Calu3 (cell line): ENCODE data around the gene NR4A3. TPM values are rescaled to one million over a fixed set of nuclear protein-coding genes. Genes with fewer than 3 reads are reported as not detected.

Experiments
- BruUV-seq: library from RNA; stranded (reverse); fragments of 400-500 nt; replicated peaks from 2 replicates; lab custom pipeline; 2021; lab: Mats Ljungman, UMichigan
- CTCF ChIA-PET: fragments of 300-600 bp; sonication (Branson Sonifier 250); formaldehyde crosslinking; loops from one replicate; lab custom pipeline; 2022; ENCODE audit warnings: antibody characterized with exemption; lab: Charles Lee
- DNase-seq: peaks from one replicate; pipeline ENCODE4 v3.0.0; 2022
- H3K27ac Mint-ChIP-seq: one replicate; pipeline ENCODE4 v1.8.0; 2022; ENCODE audit warnings: mixed read lengths; ENCODE audit not compliant: unreplicated experiment
- H3K27me3 Mint-ChIP-seq: one replicate; pipeline ENCODE4 v1.8.0; 2022; ENCODE audit warnings: mixed read lengths; ENCODE audit not compliant: unreplicated experiment
- H3K36me3 Mint-ChIP-seq: one replicate; pipeline ENCODE4 v1.8.0; 2022; ENCODE audit warnings: mild to moderate bottlenecking, moderate library complexity, mixed read lengths; ENCODE audit not compliant: insufficient read depth, unreplicated experiment
- H3K4me1 Mint-ChIP-seq: one replicate; pipeline ENCODE4 v1.8.0; 2022; ENCODE audit warnings: mild to moderate bottlenecking, low read depth, mixed read lengths; ENCODE audit not compliant: unreplicated experiment
- H3K4me3 Mint-ChIP-seq: one replicate; pipeline ENCODE4 v1.8.0; 2022; ENCODE audit warnings: mild to moderate bottlenecking, low read depth, moderate library complexity, mixed read lengths; ENCODE audit not compliant: unreplicated experiment
- H3K9me3 Mint-ChIP-seq: one replicate; pipeline ENCODE4 v1.8.0; 2022; ENCODE audit warnings: low read depth, mixed read lengths; ENCODE audit not compliant: unreplicated experiment
- CTCF ChIP-seq: fragments of 200-600 bp; IDR thresholded peaks from one replicate; pipeline ENCODE4 v1.8.0; 2022; ENCODE audit warnings: antibody characterized with exemption; ENCODE audit not compliant: unreplicated experiment
- intact Hi-C: fragments of 100-400 bp; cut with micrococcal nuclease; formaldehyde crosslinking; loops from one replicate; pipeline ENCODE4 v1.10.0; 2022; ENCODE audit not compliant: unreplicated experiment
- total RNA-seq: library from RNA; stranded (reverse); gene quantifications from 2 replicates; pipeline ENCODE4 v1.2.3, GENCODE V29; 2022

The NR4A3 gene
- total RNA-seq, 1 experiment from 2014 or later = 0.21 TPM

- Mint-ChIP-seq H3K27ac (no peak overlapping the region), H3K9me3 (no peaks in the 10 kb centered on the region), H3K4me3 (no peak overlapping the region), H3K4me1 (no peaks in the 10 kb centered on the region), H3K36me3 (no peaks in the 10 kb centered on the region), H3K27me3 (no peaks in the 10 kb centered on the region)
- TF ChIP-seq CTCF = no peak
- CTCF ChIA-PET = no interaction called here
- intact Hi-C loops = no loop called here
- no peak for DNase-seq
- no TSS peak for BruUV-seq
Measured at GRCh38 chr9:99867968-99868367, 46.3 kb downstream of the NR4A3 start.

- TF ChIP-seq CTCF = no peak
- no peaks in the 10 kb centered on the region for H3K4me1 Mint-ChIP-seq
- CTCF ChIA-PET = no interaction called here
- no TSS peak for BruUV-seq
- H3K27me3 Mint-ChIP-seq = no peaks in the 10 kb centered on the region
- intact Hi-C loops = no loop called here
- no peak overlapping the region for H3K27ac Mint-ChIP-seq
- DNase-seq = no peak
- H3K4me3 Mint-ChIP-seq = no peak overlapping the region
- no peaks in the 10 kb centered on the region for H3K9me3 Mint-ChIP-seq
- H3K36me3 Mint-ChIP-seq = no peaks in the 10 kb centered on the region
Measured at GRCh38 chr9:99868845-99869244, 47.2 kb downstream of the NR4A3 start.

- DNase-seq = no peak
- H3K27ac Mint-ChIP-seq = no peak overlapping the region
- no peaks in the 10 kb centered on the region for H3K27me3 Mint-ChIP-seq
- BruUV-seq = no TSS peak
- no peak for TF ChIP-seq CTCF
- CTCF ChIA-PET = interaction anchor here (0.6 kb wide), 1 partner anchor 28 kb away, joined by 3 read pairs; no protein-coding TSS in a partner anchor
- no peaks in the 10 kb centered on the region for H3K36me3 Mint-ChIP-seq
- no peak overlapping the region for H3K4me3 Mint-ChIP-seq
- intact Hi-C loops = no loop called here
- no peaks in the 10 kb centered on the region for H3K9me3 Mint-ChIP-seq
- no peaks in the 10 kb centered on the region for H3K4me1 Mint-ChIP-seq
Measured at GRCh38 chr9:99870126-99870525, 48.4 kb downstream of the NR4A3 start.

GRCh38 chr9:99873531-99873930, 51.8 kb downstream of the NR4A3 start:
- H3K9me3 Mint-ChIP-seq = no peaks in the 10 kb centered on the region
- no peak overlapping the region for H3K4me3 Mint-ChIP-seq
- DNase-seq = no peak
- no peak overlapping the region for H3K27ac Mint-ChIP-seq
- no peaks in the 10 kb centered on the region for H3K27me3 Mint-ChIP-seq
- no peaks in the 10 kb centered on the region for H3K4me1 Mint-ChIP-seq
- no peaks in the 10 kb centered on the region for H3K36me3 Mint-ChIP-seq
- no TSS peak for BruUV-seq
- no peak for TF ChIP-seq CTCF
- intact Hi-C loops = no loop called here
- CTCF ChIA-PET = no interaction called here
